Ishikawa (cell line): ENCODE data around the gene ENOX1.

Experiments used
- CEBPB ChIP-seq: IDR thresholded peaks from 2 replicates; pipeline ENCODE4 v1.6.1; 2012
- CREB1 ChIP-seq: IDR thresholded peaks from 2 replicates; pipeline ENCODE4 v1.6.1; 2012; ENCODE audit warnings: low read depth
- EGR1 ChIP-seq: IDR thresholded peaks from 2 replicates; pipeline ENCODE4 v1.6.1; 2012
- EP300 ChIP-seq: IDR thresholded peaks from 2 replicates; pipeline ENCODE4 v1.6.1; 2012; ENCODE audit warnings: borderline replicate concordance
- FOXM1 ChIP-seq: IDR thresholded peaks from 2 replicates; pipeline ENCODE4 v1.6.1; 2012; ENCODE audit warnings: low read depth, borderline replicate concordance
- MAX ChIP-seq: IDR thresholded peaks from 2 replicates; pipeline ENCODE4 v1.6.1; 2012
- NFIC ChIP-seq: IDR thresholded peaks from 2 replicates; pipeline ENCODE4 v1.6.1; 2012
- RAD21 ChIP-seq: IDR thresholded peaks from 2 replicates; pipeline ENCODE4 v1.6.1; 2012; ENCODE audit warnings: low read depth
- TAF1 ChIP-seq: IDR thresholded peaks from 2 replicates; pipeline ENCODE4 v1.6.1; 2012; ENCODE audit warnings: low read depth, mild to moderate bottlenecking
- TCF12 ChIP-seq: IDR thresholded peaks from 2 replicates; pipeline ENCODE4 v1.6.1; 2012; ENCODE audit warnings: low read depth
- TEAD4 ChIP-seq: IDR thresholded peaks from 2 replicates; pipeline ENCODE4 v1.6.1; 2012
- USF1 ChIP-seq: IDR thresholded peaks from 2 replicates; pipeline ENCODE4 v1.6.1; 2012
- YY1 ChIP-seq: IDR thresholded peaks from 2 replicates; pipeline ENCODE4 v1.6.1; 2012; ENCODE audit warnings: low read depth
- ZBTB7A ChIP-seq: IDR thresholded peaks from 2 replicates; pipeline ENCODE4 v1.6.1; 2012; ENCODE audit warnings: low read depth
- TF ChIP-seq, protein P1 (sequence below): IDR thresholded peaks from 2 replicates; pipeline ENCODE4 v1.6.1; 2012; ENCODE audit warnings: low read depth, mild to moderate bottlenecking

The ENOX1 gene

GRCh38 chr13:43470610-43471009, 316.2 kb downstream of the ENOX1 start:
- TF ChIP-seq NFIC (no peak), TEAD4 (no peak), EP300 (no peak), FOXM1 (no peak), CREB1 (no peak), RAD21 (no peak), TCF12 (no peak), YY1 (no peak), CEBPB (no peak), TAF1 (no peak), ZBTB7A (no peak), MAX (no peak), EGR1 (no peak), USF1 (no peak)
- TF ChIP-seq, protein P1, sequence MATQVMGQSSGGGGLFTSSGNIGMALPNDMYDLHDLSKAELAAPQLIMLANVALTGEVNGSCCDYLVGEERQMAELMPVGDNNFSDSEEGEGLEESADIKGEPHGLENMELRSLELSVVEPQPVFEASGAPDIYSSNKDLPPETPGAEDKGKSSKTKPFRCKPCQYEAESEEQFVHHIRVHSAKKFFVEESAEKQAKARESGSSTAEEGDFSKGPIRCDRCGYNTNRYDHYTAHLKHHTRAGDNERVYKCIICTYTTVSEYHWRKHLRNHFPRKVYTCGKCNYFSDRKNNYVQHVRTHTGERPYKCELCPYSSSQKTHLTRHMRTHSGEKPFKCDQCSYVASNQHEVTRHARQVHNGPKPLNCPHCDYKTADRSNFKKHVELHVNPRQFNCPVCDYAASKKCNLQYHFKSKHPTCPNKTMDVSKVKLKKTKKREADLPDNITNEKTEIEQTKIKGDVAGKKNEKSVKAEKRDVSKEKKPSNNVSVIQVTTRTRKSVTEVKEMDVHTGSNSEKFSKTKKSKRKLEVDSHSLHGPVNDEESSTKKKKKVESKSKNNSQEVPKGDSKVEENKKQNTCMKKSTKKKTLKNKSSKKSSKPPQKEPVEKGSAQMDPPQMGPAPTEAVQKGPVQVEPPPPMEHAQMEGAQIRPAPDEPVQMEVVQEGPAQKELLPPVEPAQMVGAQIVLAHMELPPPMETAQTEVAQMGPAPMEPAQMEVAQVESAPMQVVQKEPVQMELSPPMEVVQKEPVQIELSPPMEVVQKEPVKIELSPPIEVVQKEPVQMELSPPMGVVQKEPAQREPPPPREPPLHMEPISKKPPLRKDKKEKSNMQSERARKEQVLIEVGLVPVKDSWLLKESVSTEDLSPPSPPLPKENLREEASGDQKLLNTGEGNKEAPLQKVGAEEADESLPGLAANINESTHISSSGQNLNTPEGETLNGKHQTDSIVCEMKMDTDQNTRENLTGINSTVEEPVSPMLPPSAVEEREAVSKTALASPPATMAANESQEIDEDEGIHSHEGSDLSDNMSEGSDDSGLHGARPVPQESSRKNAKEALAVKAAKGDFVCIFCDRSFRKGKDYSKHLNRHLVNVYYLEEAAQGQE = no peak

- TF ChIP-seq TEAD4 = no peak
- TF ChIP-seq, protein P1 = no peak
- TF ChIP-seq TAF1 = no peak
- no peak for TF ChIP-seq CREB1
- no peak for TF ChIP-seq CEBPB
- TF ChIP-seq RAD21 = no peak
- no peak for TF ChIP-seq FOXM1
- TF ChIP-seq ZBTB7A = no peak
- no peak for TF ChIP-seq YY1
- TF ChIP-seq MAX = no peak
- TF ChIP-seq NFIC = no peak
- no peak for TF ChIP-seq EGR1
- no peak for TF ChIP-seq USF1
- TF ChIP-seq TCF12 = no peak
- TF ChIP-seq EP300 = no peak
These were observed 317.0 kb downstream of the ENOX1 start for GRCh38 chr13:43469791-43470190.

- TF ChIP-seq NFIC = no peak
- TF ChIP-seq EGR1 = no peak
These were observed 322.1 kb downstream of the ENOX1 start for GRCh38 chr13:43464578-43465264.

- TF ChIP-seq TCF12 = no peak
- no peak for TF ChIP-seq CREB1
- TF ChIP-seq EGR1 = no peak
- TF ChIP-seq USF1 = no peak
- TF ChIP-seq RAD21 = no peak
- TF ChIP-seq EP300 = no peak
- TF ChIP-seq TEAD4 = no peak
- no peak for TF ChIP-seq TAF1
- no peak for TF ChIP-seq ZBTB7A
- TF ChIP-seq, protein P1 = no peak
- TF ChIP-seq YY1 = no peak
- no peak for TF ChIP-seq NFIC
These were observed 338.0 kb downstream of the ENOX1 start for GRCh38 chr13:43448605-43449336.
